H1 (cell line): Measurements from ENCODE around the gene MAML3. TPM values are rescaled to one million over a fixed set of nuclear protein-coding genes. Genes with fewer than 3 reads are reported as not detected.

ENCODE experiments used
- ASH2L ChIP-seq: fragments of 200-600, 300-600 bp; sonication (generic); IDR thresholded peaks from one replicate; pipeline ENCODE4 v1.7.1; 2017; ENCODE audit warnings: low read length
- BACH1 ChIP-seq: IDR thresholded peaks from 2 replicates; pipeline ENCODE4 v1.6.1; 2012; ENCODE audit warnings: low read length, improper control_type of control experiment
- CTBP2 ChIP-seq: IDR thresholded peaks from 2 replicates; pipeline ENCODE4 v1.7.0; 2011; ENCODE audit warnings: borderline replicate concordance, mild to moderate bottlenecking, moderate library complexity, mixed read lengths, low read length; ENCODE audit not compliant: insufficient read depth, insufficient read length
- HDAC6 ChIP-seq: IDR thresholded peaks from one replicate; pipeline ENCODE4 v1.7.1; 2012; ENCODE audit warnings: low read depth, mild to moderate bottlenecking, inconsistent platforms, low read length, moderate library complexity
- JUND ChIP-seq: IDR thresholded peaks from 2 replicates; pipeline ENCODE4 v1.6.1; 2011; ENCODE audit warnings: mild to moderate bottlenecking, improper control_type of control experiment, low read length
- KDM1A ChIP-seq: fragments of 200-600, 300-600 bp; sonication (generic); IDR thresholded peaks from 2 replicates; pipeline ENCODE4 v1.7.1; 2016; ENCODE audit warnings: mild to moderate bottlenecking, low read length, borderline replicate concordance
- MAX ChIP-seq: IDR thresholded peaks from 2 replicates; pipeline ENCODE4 v1.6.1; 2012; ENCODE audit warnings: inconsistent platforms
- TAF1 ChIP-seq: IDR thresholded peaks from 2 replicates; pipeline ENCODE4 v1.6.1; 2011; ENCODE audit warnings: mild to moderate bottlenecking, low read depth, low read length
- YY1 ChIP-seq: IDR thresholded peaks from 2 replicates; pipeline ENCODE4 v1.6.1; 2011; ENCODE audit warnings: low read depth, mild to moderate bottlenecking, low read length
- polyA plus RNA-seq, 7 experiments: library from polyadenylated mRNA; depleted of rRNA in 3 of 7; stranded (reverse) in 5 of 7; unstranded in 2 of 7; fragments of >200 nt in 5 of 7; fragments of 200-250 nt in 2 of 7; gene quantifications; 1 replicate in 5 of 7; 2 replicates in 1 of 7; 4 replicates in 1 of 7; pipeline versions ENCODE4 v1.2.1 to v1.2.3, GENCODE V29; 2011 to 2013; ENCODE audit warnings: missing spikeins in 2 of 7, mixed read lengths in 2 of 7
- total RNA-seq: library from RNA; stranded (reverse); fragmentation: NEBNext Ultra II Directional; extraction: Animal tissue kit (Norgen Biotek cat#: 25700); gene quantifications from 2 replicates; pipeline ENCODE4 v1.2.1, GENCODE V29; 2021
- TF ChIP-seq, protein P1 (sequence below): fragments of 300-600 bp; sonication (generic); IDR thresholded peaks from 2 replicates; pipeline ENCODE4 v1.7.1; 2012; ENCODE audit warnings: low read length, moderate library complexity, mild to moderate bottlenecking, inconsistent platforms; ENCODE audit not compliant: insufficient replicate concordance

MAML3 gene
- total and polyA plus RNA-seq, 2 of the 8 experiments (the other 6 are each of a cell fraction or from before 2014, with no cell fraction given): 2.1 to 5.7 TPM

- TF ChIP-seq, protein P1, sequence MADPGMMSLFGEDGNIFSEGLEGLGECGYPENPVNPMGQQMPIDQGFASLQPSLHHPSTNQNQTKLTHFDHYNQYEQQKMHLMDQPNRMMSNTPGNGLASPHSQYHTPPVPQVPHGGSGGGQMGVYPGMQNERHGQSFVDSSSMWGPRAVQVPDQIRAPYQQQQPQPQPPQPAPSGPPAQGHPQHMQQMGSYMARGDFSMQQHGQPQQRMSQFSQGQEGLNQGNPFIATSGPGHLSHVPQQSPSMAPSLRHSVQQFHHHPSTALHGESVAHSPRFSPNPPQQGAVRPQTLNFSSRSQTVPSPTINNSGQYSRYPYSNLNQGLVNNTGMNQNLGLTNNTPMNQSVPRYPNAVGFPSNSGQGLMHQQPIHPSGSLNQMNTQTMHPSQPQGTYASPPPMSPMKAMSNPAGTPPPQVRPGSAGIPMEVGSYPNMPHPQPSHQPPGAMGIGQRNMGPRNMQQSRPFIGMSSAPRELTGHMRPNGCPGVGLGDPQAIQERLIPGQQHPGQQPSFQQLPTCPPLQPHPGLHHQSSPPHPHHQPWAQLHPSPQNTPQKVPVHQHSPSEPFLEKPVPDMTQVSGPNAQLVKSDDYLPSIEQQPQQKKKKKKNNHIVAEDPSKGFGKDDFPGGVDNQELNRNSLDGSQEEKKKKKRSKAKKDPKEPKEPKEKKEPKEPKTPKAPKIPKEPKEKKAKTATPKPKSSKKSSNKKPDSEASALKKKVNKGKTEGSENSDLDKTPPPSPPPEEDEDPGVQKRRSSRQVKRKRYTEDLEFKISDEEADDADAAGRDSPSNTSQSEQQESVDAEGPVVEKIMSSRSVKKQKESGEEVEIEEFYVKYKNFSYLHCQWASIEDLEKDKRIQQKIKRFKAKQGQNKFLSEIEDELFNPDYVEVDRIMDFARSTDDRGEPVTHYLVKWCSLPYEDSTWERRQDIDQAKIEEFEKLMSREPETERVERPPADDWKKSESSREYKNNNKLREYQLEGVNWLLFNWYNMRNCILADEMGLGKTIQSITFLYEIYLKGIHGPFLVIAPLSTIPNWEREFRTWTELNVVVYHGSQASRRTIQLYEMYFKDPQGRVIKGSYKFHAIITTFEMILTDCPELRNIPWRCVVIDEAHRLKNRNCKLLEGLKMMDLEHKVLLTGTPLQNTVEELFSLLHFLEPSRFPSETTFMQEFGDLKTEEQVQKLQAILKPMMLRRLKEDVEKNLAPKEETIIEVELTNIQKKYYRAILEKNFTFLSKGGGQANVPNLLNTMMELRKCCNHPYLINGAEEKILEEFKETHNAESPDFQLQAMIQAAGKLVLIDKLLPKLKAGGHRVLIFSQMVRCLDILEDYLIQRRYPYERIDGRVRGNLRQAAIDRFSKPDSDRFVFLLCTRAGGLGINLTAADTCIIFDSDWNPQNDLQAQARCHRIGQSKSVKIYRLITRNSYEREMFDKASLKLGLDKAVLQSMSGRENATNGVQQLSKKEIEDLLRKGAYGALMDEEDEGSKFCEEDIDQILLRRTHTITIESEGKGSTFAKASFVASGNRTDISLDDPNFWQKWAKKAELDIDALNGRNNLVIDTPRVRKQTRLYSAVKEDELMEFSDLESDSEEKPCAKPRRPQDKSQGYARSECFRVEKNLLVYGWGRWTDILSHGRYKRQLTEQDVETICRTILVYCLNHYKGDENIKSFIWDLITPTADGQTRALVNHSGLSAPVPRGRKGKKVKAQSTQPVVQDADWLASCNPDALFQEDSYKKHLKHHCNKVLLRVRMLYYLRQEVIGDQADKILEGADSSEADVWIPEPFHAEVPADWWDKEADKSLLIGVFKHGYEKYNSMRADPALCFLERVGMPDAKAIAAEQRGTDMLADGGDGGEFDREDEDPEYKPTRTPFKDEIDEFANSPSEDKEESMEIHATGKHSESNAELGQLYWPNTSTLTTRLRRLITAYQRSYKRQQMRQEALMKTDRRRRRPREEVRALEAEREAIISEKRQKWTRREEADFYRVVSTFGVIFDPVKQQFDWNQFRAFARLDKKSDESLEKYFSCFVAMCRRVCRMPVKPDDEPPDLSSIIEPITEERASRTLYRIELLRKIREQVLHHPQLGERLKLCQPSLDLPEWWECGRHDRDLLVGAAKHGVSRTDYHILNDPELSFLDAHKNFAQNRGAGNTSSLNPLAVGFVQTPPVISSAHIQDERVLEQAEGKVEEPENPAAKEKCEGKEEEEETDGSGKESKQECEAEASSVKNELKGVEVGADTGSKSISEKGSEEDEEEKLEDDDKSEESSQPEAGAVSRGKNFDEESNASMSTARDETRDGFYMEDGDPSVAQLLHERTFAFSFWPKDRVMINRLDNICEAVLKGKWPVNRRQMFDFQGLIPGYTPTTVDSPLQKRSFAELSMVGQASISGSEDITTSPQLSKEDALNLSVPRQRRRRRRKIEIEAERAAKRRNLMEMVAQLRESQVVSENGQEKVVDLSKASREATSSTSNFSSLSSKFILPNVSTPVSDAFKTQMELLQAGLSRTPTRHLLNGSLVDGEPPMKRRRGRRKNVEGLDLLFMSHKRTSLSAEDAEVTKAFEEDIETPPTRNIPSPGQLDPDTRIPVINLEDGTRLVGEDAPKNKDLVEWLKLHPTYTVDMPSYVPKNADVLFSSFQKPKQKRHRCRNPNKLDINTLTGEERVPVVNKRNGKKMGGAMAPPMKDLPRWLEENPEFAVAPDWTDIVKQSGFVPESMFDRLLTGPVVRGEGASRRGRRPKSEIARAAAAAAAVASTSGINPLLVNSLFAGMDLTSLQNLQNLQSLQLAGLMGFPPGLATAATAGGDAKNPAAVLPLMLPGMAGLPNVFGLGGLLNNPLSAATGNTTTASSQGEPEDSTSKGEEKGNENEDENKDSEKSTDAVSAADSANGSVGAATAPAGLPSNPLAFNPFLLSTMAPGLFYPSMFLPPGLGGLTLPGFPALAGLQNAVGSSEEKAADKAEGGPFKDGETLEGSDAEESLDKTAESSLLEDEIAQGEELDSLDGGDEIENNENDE: no peak
- TF ChIP-seq TAF1: no peak
- no peak for TF ChIP-seq ASH2L
- TF ChIP-seq KDM1A: no peak
- TF ChIP-seq JUND: no peak
- TF ChIP-seq CTBP2: no peak
- no peak for TF ChIP-seq BACH1
- TF ChIP-seq YY1: no peak
- no peak for TF ChIP-seq HDAC6
- no peak for TF ChIP-seq MAX
These were observed 69.6 kb downstream of the MAML3 start (continued) for GRCh38 chr4:140084385-140084784.
